Duodenal mucosa (tissue), 2 donors: Measurements from ENCODE around the gene SIRT2.

Experiments used
- H3K27ac ChIP-seq: one replicate; pipeline ENCODE4 v1.7.0; 2013; ENCODE audit warnings: low read depth, low read length
- H3K27me3 ChIP-seq, 2 donors: one replicate each; pipeline ENCODE4 v1.7.0; 2013; ENCODE audit warnings: low read length in 2 of 2, control low read depth in 1 of 2; ENCODE audit not compliant: insufficient read depth in 2 of 2, control insufficient read depth in 1 of 2
- H3K36me3 ChIP-seq, 2 donors: one replicate each; pipeline ENCODE4 v1.7.0; 2013; ENCODE audit warnings: low read length in 2 of 2, control low read depth in 1 of 2; ENCODE audit not compliant: insufficient read depth in 2 of 2, control insufficient read depth in 1 of 2
- H3K4me1 ChIP-seq, 2 donors: one replicate each; pipeline ENCODE4 v1.7.0; 2013; ENCODE audit warnings: low read length in 2 of 2, control low read depth in 1 of 2; ENCODE audit not compliant: insufficient read depth in 2 of 2, control insufficient read depth in 1 of 2
- H3K4me3 ChIP-seq, 2 donors: one replicate each; pipeline ENCODE4 v1.7.0; 2013; ENCODE audit warnings: low read length in 2 of 2, low read depth in 1 of 2
- H3K9ac ChIP-seq, 2 donors: one replicate each; pipeline ENCODE4 v1.7.0; 2013; ENCODE audit warnings: low read length in 2 of 2, low read depth in 1 of 2
- H3K9me3 ChIP-seq, 2 donors: one replicate each; pipeline ENCODE4 v1.7.0; 2013; ENCODE audit warnings: low read length in 2 of 2, control low read depth in 1 of 2; ENCODE audit not compliant: control insufficient read depth in 1 of 2

SIRT2 gene

GRCh38 chr19:38848299-38849146 lies 50.9 kb downstream of the SIRT2 start:
- H3K36me3 ChIP-seq = peaks cover 36 to 44% of the 10 kb centered on the region in 2 donors
- H3K27me3 ChIP-seq = no peaks in the 10 kb centered on the region
- peaks cover 23 to 43% of the 10 kb centered on the region in 2 donors for H3K4me1 ChIP-seq
- H3K27ac ChIP-seq = peak overlapping the region; percentile 100
- H3K9me3 ChIP-seq = no peaks in the 10 kb centered on the region
- H3K9ac ChIP-seq = peak overlapping the region; percentile 74 to 85
- H3K4me3 ChIP-seq = peak overlapping the region; percentile 81 to 95

GRCh38 chr19:38846097-38846496 lies 53.3 kb downstream of the SIRT2 start:
- Histone ChIP-seq H3K27me3 (no peaks in the 10 kb centered on the region), H3K4me1 (peaks cover 20 to 48% of the 10 kb centered on the region in 2 donors), H3K4me3 (no peak overlapping the region), H3K9ac (peak overlapping the region in 1 of 2 donors; percentile 18), H3K9me3 (no peaks in the 10 kb centered on the region), H3K36me3 (peaks cover 59 to 68% of the 10 kb centered on the region in 2 donors), H3K27ac (no peak overlapping the region)

- H3K27me3 ChIP-seq = no peaks in the 10 kb centered on the region
Measured at GRCh38 chr19:38845374-38846024, 53.9 kb downstream of the SIRT2 start.

GRCh38 chr19:38844093-38844686 lies 55.2 kb downstream of the SIRT2 start:
- Histone ChIP-seq H3K4me3 (no peak overlapping the region), H3K9ac (no peak overlapping the region), H3K27me3 (no peaks in the 10 kb centered on the region), H3K4me1 (peaks cover 20 to 43% of the 10 kb centered on the region in 2 donors), H3K36me3 (peaks cover 73 to 85% of the 10 kb centered on the region in 2 donors), H3K9me3 (no peaks in the 10 kb centered on the region), H3K27ac (no peak overlapping the region)

More at GRCh38 chr19:38845374-38846024, 53.9 kb downstream of the SIRT2 start:
- no peak overlapping the region for H3K4me3 ChIP-seq
- H3K4me1 ChIP-seq = peaks cover 20 to 44% of the 10 kb centered on the region in 2 donors
- H3K9me3 ChIP-seq = no peaks in the 10 kb centered on the region
- peaks cover 64 to 74% of the 10 kb centered on the region in 2 donors for H3K36me3 ChIP-seq
- H3K27ac ChIP-seq = no peak overlapping the region
- no peak overlapping the region for H3K9ac ChIP-seq

- Histone ChIP-seq H3K27ac (no peak overlapping the region), H3K36me3 (peaks cover 77 to 94% of the 10 kb centered on the region in 2 donors), H3K9me3 (no peaks in the 10 kb centered on the region), H3K27me3 (no peaks in the 10 kb centered on the region), H3K9ac (no peak overlapping the region), H3K4me1 (peaks cover 14 to 36% of the 10 kb centered on the region in 2 donors), H3K4me3 (no peak overlapping the region)
Measured at GRCh38 chr19:38843175-38843758, 56.2 kb downstream of the SIRT2 start.

GRCh38 chr19:38842439-38843174 lies 56.8 kb downstream of the SIRT2 start:
- Histone ChIP-seq H3K9me3 (no peaks in the 10 kb centered on the region), H3K9ac (no peak overlapping the region), H3K4me3 (no peak overlapping the region), H3K4me1 (peaks cover 10 to 32% of the 10 kb centered on the region in 2 donors), H3K27ac (no peak overlapping the region), H3K36me3 (peaks cover 82 to 98% of the 10 kb centered on the region in 2 donors), H3K27me3 (no peaks in the 10 kb centered on the region)

GRCh38 chr19:38841787-38842438 lies 57.5 kb downstream of the SIRT2 start:
- H3K9me3 ChIP-seq = no peaks in the 10 kb centered on the region
- no peaks in the 10 kb centered on the region for H3K27me3 ChIP-seq
- H3K27ac ChIP-seq = no peak overlapping the region
- H3K36me3 ChIP-seq = peaks cover 85 to 98% of the 10 kb centered on the region in 2 donors
- no peak overlapping the region for H3K9ac ChIP-seq
- H3K4me3 ChIP-seq = no peak overlapping the region
- peaks cover 3 to 26% of the 10 kb centered on the region in 2 donors for H3K4me1 ChIP-seq

- Histone ChIP-seq H3K9ac (no peak overlapping the region), H3K27ac (no peak overlapping the region)
Measured at GRCh38 chr19:38841180-38841766, 58.1 kb downstream of the SIRT2 start.

GRCh38 chr19:38840583-38840968 lies 58.8 kb downstream of the SIRT2 start:
- H3K9ac ChIP-seq = no peak overlapping the region
- H3K27ac ChIP-seq = no peak overlapping the region
- H3K4me3 ChIP-seq = no peak overlapping the region
- no peaks in the 10 kb centered on the region for H3K9me3 ChIP-seq
- H3K4me1 ChIP-seq = peaks cover 3 to 25% of the 10 kb centered on the region in 2 donors
- no peaks in the 10 kb centered on the region for H3K27me3 ChIP-seq
- H3K36me3 ChIP-seq = peaks cover 84 to 98% of the 10 kb centered on the region in 2 donors

More at GRCh38 chr19:38841180-38841766, 58.1 kb downstream of the SIRT2 start:
- Histone ChIP-seq H3K4me3 (no peak overlapping the region), H3K27me3 (no peaks in the 10 kb centered on the region), H3K36me3 (peaks cover 86 to 98% of the 10 kb centered on the region in 2 donors), H3K4me1 (peaks cover 3 to 25% of the 10 kb centered on the region in 2 donors), H3K9me3 (no peaks in the 10 kb centered on the region)
